ENCODE data around the gene SYTL3.

Gene SYTL3

GRCh38 chr6:158789115-158789917 is 139.5 kb downstream of the SYTL3 start:
- TF ChIP-seq GATA3 (IDR thresholded peaks at IDR 0.05; ENCODE audit: low read depth, low read length) (no peak), GATA2 (IDR thresholded peaks at IDR 0.05; ENCODE audit: low read depth, low read length) (no peak)

DNA sequence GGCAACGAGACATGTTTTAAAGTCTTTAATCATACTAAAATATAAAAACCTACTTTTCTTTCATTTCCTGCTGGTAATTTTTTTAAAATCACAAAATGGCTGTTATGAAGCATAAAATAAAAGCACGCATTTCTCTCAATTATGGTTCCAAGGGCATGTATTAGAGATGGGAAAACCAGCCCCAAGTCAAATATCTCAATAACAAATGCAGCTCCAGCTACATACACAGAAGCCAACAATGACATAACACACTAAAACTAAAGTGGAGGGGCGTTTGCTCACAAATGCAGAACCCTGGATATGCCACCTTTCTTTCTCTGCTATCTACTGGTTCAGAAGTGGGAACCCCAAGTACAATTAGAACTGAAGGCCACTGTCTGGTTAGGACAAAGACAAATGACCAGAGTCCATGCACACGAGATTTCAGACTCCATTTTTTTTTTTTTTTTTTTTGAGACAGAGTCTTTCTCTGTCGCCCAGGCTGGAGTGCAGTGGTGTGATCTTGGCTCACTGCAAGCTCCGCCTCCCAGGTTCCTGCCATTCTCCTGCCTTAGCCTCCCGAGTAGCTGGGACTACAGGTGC is 141.5 kb downstream of the SYTL3 start:
- TF ChIP-seq GATA3 (IDR thresholded peaks at IDR 0.05; ENCODE audit: low read depth, low read length), result no peak
- TF ChIP-seq GATA2 (IDR thresholded peaks at IDR 0.05; ENCODE audit: low read depth, low read length), result no peak

GRCh38 chr6:158793432-158793831 is 143.6 kb downstream of the SYTL3 start:
- no peak for TF ChIP-seq GATA3 (IDR thresholded peaks at IDR 0.05; ENCODE audit: low read depth, low read length)
- TF ChIP-seq GATA2 (IDR thresholded peaks at IDR 0.05; ENCODE audit: low read depth, low read length), result no peak

GRCh38 chr6:158795516-158795915 is 145.7 kb downstream of the SYTL3 start:
- no peak for TF ChIP-seq GATA3 (IDR thresholded peaks at IDR 0.05; ENCODE audit: low read depth, low read length)

DNA sequence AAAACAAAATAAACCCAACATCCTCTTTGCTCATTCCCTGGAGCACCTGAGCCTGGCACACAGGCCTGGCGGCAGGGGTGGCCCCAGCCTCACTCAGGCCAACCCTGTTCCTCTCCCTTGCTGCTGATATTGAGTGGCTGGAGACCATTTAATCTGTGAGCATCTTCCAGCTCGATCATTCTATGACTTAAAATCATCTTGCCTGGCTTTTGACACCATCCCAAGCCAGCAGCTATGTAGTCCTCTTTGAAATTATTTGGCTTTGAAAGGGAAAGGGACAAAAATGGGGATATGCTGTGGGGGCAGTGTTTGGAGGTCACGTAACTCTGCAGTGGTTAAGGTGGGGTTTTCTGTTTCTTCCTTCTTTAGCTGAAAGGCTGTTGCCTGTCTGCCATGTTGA is 146.5 kb downstream of the SYTL3 start:
- TF ChIP-seq GATA2 (IDR thresholded peaks at IDR 0.05; ENCODE audit: low read depth, low read length) (no peak), GATA3 (IDR thresholded peaks at IDR 0.05; ENCODE audit: low read depth, low read length) (no peak)

DNA sequence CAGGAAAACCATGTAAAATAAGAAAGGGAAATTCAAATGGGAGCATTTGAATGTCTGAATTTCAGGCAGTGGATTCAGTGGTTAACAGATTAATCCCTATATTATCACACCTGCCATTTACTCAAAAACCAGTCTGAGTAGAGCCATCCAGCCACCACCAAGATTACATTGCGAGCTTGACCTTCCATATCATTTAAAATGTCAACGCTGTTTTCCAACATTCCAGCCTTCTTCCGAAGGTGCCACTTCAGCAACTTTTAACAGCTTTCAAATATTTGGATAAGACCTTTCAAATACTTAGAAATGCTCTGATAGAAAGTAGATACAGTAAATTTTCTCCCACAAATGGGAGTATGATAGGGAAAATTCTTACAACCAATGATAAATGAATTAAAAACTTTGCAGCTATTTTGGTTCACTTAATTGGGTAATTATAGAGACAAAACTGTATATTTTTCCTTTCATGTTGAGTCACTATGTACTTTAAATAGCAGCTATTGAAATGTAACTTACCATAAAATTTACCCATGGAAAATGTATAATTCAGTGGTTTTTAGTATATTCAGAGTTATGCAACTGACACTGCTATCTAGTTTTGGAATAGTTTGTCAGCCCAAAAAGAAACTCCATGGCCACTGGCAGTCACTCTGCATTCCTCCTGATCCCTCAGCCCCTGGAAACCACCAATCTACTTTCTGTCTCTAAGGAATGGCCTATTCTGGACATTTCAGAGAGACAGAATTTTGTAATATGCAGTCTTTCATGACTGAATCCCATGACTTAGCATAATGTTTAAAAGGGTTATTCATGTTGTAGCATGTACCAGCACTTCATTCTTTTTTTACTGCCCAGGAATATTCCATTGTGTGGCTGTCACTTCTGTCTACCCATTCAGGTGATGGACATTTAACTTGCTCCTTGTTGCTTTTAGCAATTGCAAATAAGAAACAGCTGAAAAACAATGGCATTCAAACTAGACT is 147.8 kb downstream of the SYTL3 start:
- no peak for TF ChIP-seq GATA2 (IDR thresholded peaks at IDR 0.05; ENCODE audit: low read depth, low read length)
- TF ChIP-seq GATA3 (IDR thresholded peaks at IDR 0.05; ENCODE audit: low read depth, low read length), result no peak

GRCh38 chr6:158798311-158798710 is 148.5 kb downstream of the SYTL3 start:
- TF ChIP-seq GATA3 (IDR thresholded peaks at IDR 0.05; ENCODE audit: low read depth, low read length) (no peak), GATA2 (IDR thresholded peaks at IDR 0.05; ENCODE audit: low read depth, low read length) (no peak)

DNA sequence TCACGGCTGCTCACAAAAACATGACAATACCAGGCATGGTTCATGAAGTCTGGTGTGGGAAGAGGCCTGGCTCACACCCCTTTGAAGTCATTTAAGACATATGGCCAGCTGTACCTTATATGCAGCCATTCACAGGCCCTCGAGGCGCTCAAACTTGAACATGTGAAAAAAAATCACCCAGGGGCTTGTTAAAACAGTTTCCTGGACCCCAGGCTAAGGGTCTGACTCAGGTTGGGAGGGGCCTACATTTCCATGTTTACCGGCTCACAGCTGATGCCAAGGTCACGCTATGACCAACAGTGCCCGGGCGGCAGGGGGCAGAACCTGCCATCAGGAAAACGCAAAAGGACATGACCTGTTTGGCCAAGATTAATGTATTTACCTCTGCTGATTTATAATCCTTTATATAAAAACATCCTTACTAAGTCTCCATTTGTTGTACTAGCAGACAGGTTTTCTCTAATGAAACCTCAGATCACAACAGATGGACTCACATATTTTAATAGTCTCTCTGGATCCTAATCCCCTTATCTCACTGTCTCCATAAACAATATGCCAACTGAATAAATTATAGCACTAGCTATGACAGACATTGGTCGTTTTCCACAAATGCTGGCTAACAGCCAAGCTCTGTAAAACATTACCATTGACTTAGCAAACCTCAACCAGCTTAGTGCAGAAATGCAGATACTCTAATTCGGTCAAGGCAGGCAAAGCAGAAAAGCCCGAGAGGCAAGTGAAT is 149.4 kb downstream of the SYTL3 start:
- peak; percentile 73 for TF ChIP-seq GATA3 (IDR thresholded peaks at IDR 0.05; ENCODE audit: low read depth, low read length)
- TF ChIP-seq GATA2 (IDR thresholded peaks at IDR 0.05; ENCODE audit: low read depth, low read length), result peak; percentile 81

- TF ChIP-seq GATA3 (IDR thresholded peaks at IDR 0.05; ENCODE audit: low read depth, low read length) (no peak), GATA2 (IDR thresholded peaks at IDR 0.05; ENCODE audit: low read depth, low read length) (no peak)
These were observed 151.9 kb downstream of the SYTL3 start for GRCh38 chr6:158801655-158802294.

GRCh38 chr6:158803733-158804143 is 153.9 kb downstream of the SYTL3 start:
- no peak for TF ChIP-seq GATA2 (IDR thresholded peaks at IDR 0.05; ENCODE audit: low read depth, low read length)
- no peak for TF ChIP-seq GATA3 (IDR thresholded peaks at IDR 0.05; ENCODE audit: low read depth, low read length)

DNA sequence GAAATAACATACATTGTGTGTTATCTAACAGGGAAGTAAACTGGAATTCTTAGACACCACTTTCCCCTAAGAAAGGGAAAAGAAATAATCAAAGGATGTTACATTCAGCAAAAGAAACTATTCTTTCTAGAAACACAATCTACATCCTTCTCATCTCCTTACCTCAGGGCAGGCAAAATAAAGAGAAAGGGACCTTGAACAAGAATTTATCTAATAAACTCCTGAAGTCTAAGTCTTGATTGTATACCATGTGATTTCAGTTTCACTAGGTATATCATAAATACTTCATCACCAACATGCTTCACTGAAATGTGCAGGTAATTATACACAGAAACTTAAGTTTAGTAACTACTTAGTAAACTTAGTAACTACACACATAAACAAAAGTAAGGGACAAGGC is 154.4 kb downstream of the SYTL3 start:
- TF ChIP-seq GATA2 (IDR thresholded peaks at IDR 0.05; ENCODE audit: low read depth, low read length), result no peak
- TF ChIP-seq GATA3 (IDR thresholded peaks at IDR 0.05; ENCODE audit: low read depth, low read length), result no peak

DNA sequence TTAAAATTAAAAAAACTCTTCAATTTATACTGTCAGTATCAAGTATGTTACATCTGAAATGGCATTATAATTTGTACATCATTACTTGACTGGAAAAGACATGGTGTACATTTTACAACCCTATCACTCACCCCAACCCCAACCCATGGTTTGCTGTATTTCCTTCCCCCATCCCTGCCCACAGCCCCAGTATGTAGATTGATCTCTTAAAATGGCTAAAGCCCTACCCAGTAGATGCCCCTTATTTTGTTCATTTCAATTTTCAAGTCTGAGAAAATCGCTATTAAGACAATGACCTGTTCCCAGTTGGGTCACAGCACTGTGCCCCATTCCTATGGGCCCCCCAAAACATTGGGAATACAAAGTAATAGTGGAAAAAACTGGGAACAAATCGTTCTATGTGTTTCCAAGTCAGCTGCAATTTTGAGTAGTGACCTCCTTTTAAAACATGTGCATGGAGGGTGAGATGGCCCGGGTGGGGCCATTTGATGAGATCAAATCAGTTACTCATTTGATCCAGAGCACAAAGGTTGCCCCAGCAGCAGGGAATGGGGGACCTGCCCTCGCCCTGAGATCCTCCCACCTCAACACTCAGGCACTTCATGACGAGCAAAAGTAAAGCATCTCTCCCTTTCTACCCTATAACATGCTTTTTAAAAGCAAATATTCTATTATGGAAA is 156.0 kb downstream of the SYTL3 start:
- TF ChIP-seq GATA3 (IDR thresholded peaks at IDR 0.05; ENCODE audit: low read depth, low read length) (no peak), GATA2 (IDR thresholded peaks at IDR 0.05; ENCODE audit: low read depth, low read length) (no peak)

All from SH-SY5Y (cell line).